Endothelial cell of hepatic sinusoid (primary cell): Measurements from ENCODE around the gene RPL3.

Experiments
- in situ Hi-C: cut with HindIII; loops from 2 replicates; pipeline ENCODE4 v1.10.0; 2017; ENCODE audit warnings: low sequenced_read_pairs

Gene RPL3

GRCh38 chr22:39302431-39302960 lies 16.9 kb downstream of the RPL3 start:
- in situ Hi-C loops = no loop called here

- in situ Hi-C loops = no loop called here
Measured at GRCh38 chr22:39301926-39302325, 17.5 kb downstream of the RPL3 start.

- in situ Hi-C loops = no loop called here
Measured at GRCh38 chr22:39301108-39301507, 18.3 kb downstream of the RPL3 start.

- in situ Hi-C loops = no loop called here
Measured at GRCh38 chr22:39300186-39300830, 19.1 kb downstream of the RPL3 start.

GRCh38 chr22:39299829-39300178 lies 19.6 kb downstream of the RPL3 start:
- in situ Hi-C loops = no loop called here

GRCh38 chr22:39298241-39298987 lies 21.0 kb downstream of the RPL3 start:
- in situ Hi-C loops = no loop called here

GRCh38 chr22:39297490-39298240 lies 21.8 kb downstream of the RPL3 start:
- in situ Hi-C loops = no loop called here

- in situ Hi-C loops = no loop called here
Measured at GRCh38 chr22:39296981-39297489, 22.4 kb downstream of the RPL3 start.

GRCh38 chr22:39296535-39296934 lies 22.9 kb downstream of the RPL3 start:
- in situ Hi-C loops = no loop called here

GRCh38 chr22:39294571-39295468 lies 24.6 kb downstream of the RPL3 start:
- in situ Hi-C loops = loop anchor here (5.0 kb wide), 2 partner anchors 58 to 88 kb away; no protein-coding TSS in a partner anchor

GRCh38 chr22:39293766-39294368 lies 25.6 kb downstream of the RPL3 start:
- in situ Hi-C loops = loop anchor here (5.0 kb wide), 2 partner anchors 57 to 87 kb away; no protein-coding TSS in a partner anchor

- in situ Hi-C loops = loop anchor here (5.0 kb wide), 2 partner anchors 55 to 85 kb away; no protein-coding TSS in a partner anchor
Measured at GRCh38 chr22:39292561-39293074, 26.8 kb downstream of the RPL3 start.

- in situ Hi-C loops = loop anchor here (5.0 kb wide), 2 partner anchors 55 to 85 kb away; no protein-coding TSS in a partner anchor
Measured at GRCh38 chr22:39292031-39292462, 27.4 kb downstream of the RPL3 start.

- in situ Hi-C loops = loop anchor here (5.0 kb wide), 2 partner anchors 54 to 84 kb away; no protein-coding TSS in a partner anchor
Measured at GRCh38 chr22:39291523-39291922, 27.9 kb downstream of the RPL3 start.

- in situ Hi-C loops = loop anchor here (5.0 kb wide), 2 partner anchors 53 to 83 kb away; no protein-coding TSS in a partner anchor
Measured at GRCh38 chr22:39290724-39291161, 28.7 kb downstream of the RPL3 start.

GRCh38 chr22:39289975-39290720 lies 29.3 kb downstream of the RPL3 start:
- in situ Hi-C loops = loop anchor here (5.0 kb wide), 2 partner anchors 53 to 83 kb away; no protein-coding TSS in a partner anchor

GRCh38 chr22:39289533-39289932 lies 29.9 kb downstream of the RPL3 start:
- in situ Hi-C loops = no loop called here

GRCh38 chr22:39288135-39288898 lies 31.1 kb downstream of the RPL3 start:
- in situ Hi-C loops = no loop called here
